A549 (cell line): ENCODE measurements around the gene NPPA.

Experiments used
- HDAC2 ChIP-seq: fragments of 200-600 bp; sonication (generic); IDR thresholded peaks from 2 replicates; pipeline ENCODE4 v1.6.1; 2016
- SMC3 ChIP-seq: fragments of >200 bp; sonication (Bioruptor Twin); formaldehyde crosslinking; IDR thresholded peaks from 3 replicates; pipeline ENCODE4 v1.6.1; 2018; ENCODE audit warnings: inconsistent platforms
- TF ChIP-seq, protein P1 (sequence below): fragments of >200 bp; sonication (Bioruptor Twin); formaldehyde crosslinking; IDR thresholded peaks from 3 replicates; pipeline ENCODE4 v1.5.1; 2016

DNA sequence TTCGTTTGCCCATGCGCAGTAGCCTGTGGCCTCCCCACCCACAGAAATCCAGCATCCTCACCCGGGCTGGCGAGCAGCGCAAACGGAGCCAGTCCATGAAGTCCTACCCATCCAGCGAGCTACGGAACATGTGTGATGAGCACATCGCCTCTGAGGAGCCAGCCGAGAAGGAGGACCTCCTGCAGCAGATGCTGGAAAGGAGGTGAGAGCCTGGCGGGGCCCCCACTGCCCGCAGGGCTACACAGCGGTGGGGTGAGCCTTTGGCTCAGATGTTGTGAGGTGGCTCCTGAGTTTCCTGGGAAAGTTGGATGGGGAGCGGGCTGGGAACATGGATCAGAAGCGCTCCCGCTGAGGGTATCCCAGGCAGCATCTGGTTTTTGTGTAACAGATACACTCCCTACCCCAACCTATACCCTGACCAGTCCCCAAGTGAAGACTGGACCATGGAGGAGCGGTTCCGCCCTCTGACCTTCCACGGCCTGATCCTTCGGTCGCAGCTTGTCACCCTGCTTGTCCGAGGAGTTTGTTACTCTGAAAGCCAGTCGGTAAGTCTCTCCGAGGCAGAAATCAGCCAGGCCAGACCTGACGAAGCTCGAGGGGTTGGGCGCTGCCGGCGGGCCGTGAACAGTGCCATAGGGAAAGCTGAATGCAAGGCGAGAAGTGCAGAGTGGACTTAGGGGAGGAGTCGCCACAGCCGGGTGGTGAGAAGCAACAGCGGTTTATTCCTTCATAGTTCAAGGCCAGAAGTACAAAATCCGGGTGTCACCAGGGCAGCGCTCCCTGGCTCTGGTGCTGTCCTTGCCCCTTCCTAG is 10.4 kb downstream of the NPPA start:
- TF ChIP-seq HDAC2: no peak
- no peak for TF ChIP-seq SMC3
- TF ChIP-seq, protein P1, sequence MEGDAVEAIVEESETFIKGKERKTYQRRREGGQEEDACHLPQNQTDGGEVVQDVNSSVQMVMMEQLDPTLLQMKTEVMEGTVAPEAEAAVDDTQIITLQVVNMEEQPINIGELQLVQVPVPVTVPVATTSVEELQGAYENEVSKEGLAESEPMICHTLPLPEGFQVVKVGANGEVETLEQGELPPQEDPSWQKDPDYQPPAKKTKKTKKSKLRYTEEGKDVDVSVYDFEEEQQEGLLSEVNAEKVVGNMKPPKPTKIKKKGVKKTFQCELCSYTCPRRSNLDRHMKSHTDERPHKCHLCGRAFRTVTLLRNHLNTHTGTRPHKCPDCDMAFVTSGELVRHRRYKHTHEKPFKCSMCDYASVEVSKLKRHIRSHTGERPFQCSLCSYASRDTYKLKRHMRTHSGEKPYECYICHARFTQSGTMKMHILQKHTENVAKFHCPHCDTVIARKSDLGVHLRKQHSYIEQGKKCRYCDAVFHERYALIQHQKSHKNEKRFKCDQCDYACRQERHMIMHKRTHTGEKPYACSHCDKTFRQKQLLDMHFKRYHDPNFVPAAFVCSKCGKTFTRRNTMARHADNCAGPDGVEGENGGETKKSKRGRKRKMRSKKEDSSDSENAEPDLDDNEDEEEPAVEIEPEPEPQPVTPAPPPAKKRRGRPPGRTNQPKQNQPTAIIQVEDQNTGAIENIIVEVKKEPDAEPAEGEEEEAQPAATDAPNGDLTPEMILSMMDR: no peak
